IMR-90 (cell line): ENCODE data around the gene CREB5. TPM values are rescaled to one million over a fixed set of nuclear protein-coding genes. Genes with fewer than 3 reads are reported as not detected.

Source experiments
- ATAC-seq: fragments of 200-7000 bp; cut with Tn5 transposase; 2 replicates; pipeline ENCODE4 v1.9.1; 2020; ENCODE audit warnings: low read depth, mild to moderate bottlenecking, moderate library complexity
- BruUV-seq: library from RNA; stranded (reverse); fragments of 400-500 nt; replicated peaks from 2 replicates; lab custom pipeline; 2021; lab: Mats Ljungman, UMichigan
- CTCF ChIA-PET: fragments of 300-600 bp; formaldehyde crosslinking; extraction: SDS; loops from one replicate; lab custom pipeline; 2021; ENCODE audit warnings: antibody characterized with exemption; lab: Yijun Ruan, JAX
- POLR2A ChIA-PET: fragments of 300-600 bp; sonication (Branson Sonifier 250); formaldehyde crosslinking; loops from one replicate; lab custom pipeline; 2022; ENCODE audit warnings: antibody characterized with exemption; ENCODE audit not compliant: unreplicated experiment; lab: Charles Lee
- DNase-seq: peaks from one replicate; pipeline ENCODE4 v3.0.0; 2013
- H2AFZ ChIP-seq: replicated peaks from 2 replicates; pipeline ENCODE3; 2013; ENCODE audit warnings: low read length, mild to moderate bottlenecking; ENCODE audit not compliant: poor library complexity
- H2AK5ac ChIP-seq: 2 replicates; pipeline ENCODE4 v1.6.1; 2013; ENCODE audit warnings: low read depth, low read length, inconsistent platforms
- H2AK9ac ChIP-seq: replicated peaks from 2 replicates; pipeline ENCODE3; 2013; ENCODE audit warnings: mild to moderate bottlenecking, low read depth, low read length, moderate library complexity; ENCODE audit not compliant: poor library complexity
- H2BK120ac ChIP-seq: 2 replicates; pipeline ENCODE4 v1.6.1; 2013; ENCODE audit warnings: low read depth, low read length, inconsistent platforms
- H2BK15ac ChIP-seq: 3 replicates; pipeline ENCODE4 v1.6.1; 2013; ENCODE audit warnings: low read depth, low read length, inconsistent platforms
- H2BK20ac ChIP-seq: 2 replicates; pipeline ENCODE4 v1.6.1; 2013; ENCODE audit warnings: low read depth, mild to moderate bottlenecking, inconsistent platforms, low read length, moderate library complexity
- H2BK5ac ChIP-seq: 2 replicates; pipeline ENCODE4 v1.6.1; 2013; ENCODE audit warnings: mild to moderate bottlenecking, low read depth, low read length, inconsistent platforms; ENCODE audit not compliant: poor library complexity, severe bottlenecking
- H3K14ac ChIP-seq: replicated peaks from 2 replicates; pipeline ENCODE4 v1.6.1; 2013; ENCODE audit warnings: low read depth, low read length, inconsistent platforms
- H3K18ac ChIP-seq: 2 replicates; pipeline ENCODE4 v1.6.1; 2013; ENCODE audit warnings: low read depth, low read length, control low read depth
- H3K23ac ChIP-seq: 2 replicates; pipeline ENCODE4 v1.6.1; 2013; ENCODE audit warnings: low read depth, low read length, inconsistent platforms
- H3K27ac ChIP-seq: 2 replicates; pipeline ENCODE4 v1.5.1; 2013; ENCODE audit warnings: mild to moderate bottlenecking, control low read depth, low read length; ENCODE audit not compliant: insufficient read depth
- H3K27me3 ChIP-seq: 2 replicates; pipeline ENCODE4 v1.6.1; 2013; ENCODE audit warnings: low read length; ENCODE audit not compliant: control insufficient read depth, insufficient read depth
- H3K36me3 ChIP-seq: 2 replicates; pipeline ENCODE4 v1.6.1; 2013; ENCODE audit warnings: low read length, mixed read lengths; ENCODE audit not compliant: control insufficient read depth, insufficient read depth
- H3K4ac ChIP-seq: 2 replicates; pipeline ENCODE4 v1.6.1; 2013; ENCODE audit warnings: low read depth, low read length, inconsistent platforms
- H3K4me1 ChIP-seq: 2 replicates; pipeline ENCODE4 v1.6.1; 2013; ENCODE audit warnings: low read length, mixed read lengths; ENCODE audit not compliant: control insufficient read depth, insufficient read depth
- H3K4me2 ChIP-seq: 2 replicates; pipeline ENCODE4 v1.6.1; 2013; ENCODE audit warnings: low read depth, mild to moderate bottlenecking, control low read depth, low read length, moderate library complexity
- H3K4me3 ChIP-seq: 2 replicates; pipeline ENCODE4 v1.5.1; 2013; ENCODE audit warnings: low read depth, mild to moderate bottlenecking, control low read depth, low read length, moderate library complexity; ENCODE audit not compliant: insufficient read depth
- H3K56ac ChIP-seq: 2 replicates; pipeline ENCODE4 v1.6.1; 2013; ENCODE audit warnings: low read length, inconsistent platforms; ENCODE audit not compliant: insufficient read depth; ENCODE audit errors: extremely low read depth
- H3K79me1 ChIP-seq, 2 experiments: 2 replicates each; pipeline ENCODE4 v1.6.1; 2013; ENCODE audit warnings: low read length in 2 of 2, inconsistent platforms in 1 of 2, low read depth in 1 of 2
- H3K9ac ChIP-seq: 2 replicates; pipeline ENCODE4 v1.6.1; 2013; ENCODE audit warnings: low read depth, low read length, control low read depth
- H3K9me1 ChIP-seq: 2 replicates; pipeline ENCODE4 v1.6.1; 2013; ENCODE audit warnings: low read length, inconsistent platforms; ENCODE audit not compliant: insufficient read depth
- H3K9me3 ChIP-seq: 2 replicates; pipeline ENCODE4 v1.6.1; 2013; ENCODE audit warnings: low read length; ENCODE audit not compliant: control insufficient read depth, insufficient read depth
- H4K20me1 ChIP-seq: 2 replicates; pipeline ENCODE4 v1.6.1; 2013; ENCODE audit warnings: low read length, inconsistent platforms; ENCODE audit not compliant: insufficient read depth
- H4K5ac ChIP-seq: 2 replicates; pipeline ENCODE4 v1.6.1; 2013; ENCODE audit warnings: mild to moderate bottlenecking, low read depth, low read length, control low read depth
- H4K8ac ChIP-seq, 2 experiments: 2 replicates each; pipeline ENCODE4 v1.6.1; 2013; ENCODE audit warnings: low read depth in 2 of 2, low read length in 2 of 2, control low read depth in 1 of 2, inconsistent platforms in 1 of 2
- H4K91ac ChIP-seq: 2 replicates; pipeline ENCODE4 v1.6.1; 2013; ENCODE audit warnings: low read depth, low read length, inconsistent platforms; ENCODE audit not compliant: insufficient read depth
- BHLHE40 ChIP-seq: fragments of 150-350 bp; IDR thresholded peaks from 2 replicates; pipeline ENCODE4 v1.6.1; 2016; ENCODE audit warnings: mild to moderate bottlenecking, low read depth, low read length
- CEBPB ChIP-seq: IDR thresholded peaks from 2 replicates; pipeline ENCODE4 v1.6.1; 2012; ENCODE audit warnings: low read depth, low read length, improper control_type of control experiment
- CHD1 ChIP-seq: IDR thresholded peaks from 2 replicates; pipeline ENCODE4 v1.6.1; 2012; ENCODE audit warnings: low read depth, low read length, improper control_type of control experiment
- CTCF ChIP-seq: conservative IDR thresholded peaks from 2 replicates; pipeline ENCODE4 v1.5.1; 2012; ENCODE audit warnings: mild to moderate bottlenecking, low read depth, low read length, improper control_type of control experiment
- ELK1 ChIP-seq: fragments of 150-350 bp; IDR thresholded peaks from 2 replicates; pipeline ENCODE4 v1.6.1; 2016; ENCODE audit warnings: low read depth, mild to moderate bottlenecking, low read length, moderate library complexity, borderline replicate concordance
- FOS ChIP-seq: fragments of 150-350 bp; IDR thresholded peaks from 2 replicates; pipeline ENCODE4 v1.6.1; 2016; ENCODE audit warnings: low read depth, low read length
- MAFK ChIP-seq: IDR thresholded peaks from 2 replicates; pipeline ENCODE4 v1.6.1; 2012; ENCODE audit warnings: low read depth, low read length, improper control_type of control experiment
- MAZ ChIP-seq: IDR thresholded peaks from 2 replicates; pipeline ENCODE4 v1.6.1; 2012; ENCODE audit warnings: low read depth, mild to moderate bottlenecking, low read length, improper control_type of control experiment, moderate library complexity, borderline replicate concordance
- MXI1 ChIP-seq: IDR thresholded peaks from 2 replicates; pipeline ENCODE4 v1.6.1; 2012; ENCODE audit warnings: low read depth, mild to moderate bottlenecking, low read length, moderate library complexity, borderline replicate concordance
- NFE2L2 ChIP-seq: fragments of 150-350 bp; IDR thresholded peaks from 2 replicates; pipeline ENCODE4 v1.6.1; 2016; ENCODE audit warnings: low read depth, mild to moderate bottlenecking, low read length
- POLR2A ChIP-seq: IDR thresholded peaks from 2 replicates; pipeline ENCODE4 v1.6.1; 2012; ENCODE audit warnings: mild to moderate bottlenecking, low read depth, low read length
- RAD21 ChIP-seq: IDR thresholded peaks from 2 replicates; pipeline ENCODE4 v1.6.1; 2012; ENCODE audit warnings: low read length, improper control_type of control experiment
- RCOR1 ChIP-seq: IDR thresholded peaks from 2 replicates; pipeline ENCODE4 v1.6.1; 2012; ENCODE audit warnings: mild to moderate bottlenecking, low read length, improper control_type of control experiment; ENCODE audit not compliant: insufficient replicate concordance
- RFX5 ChIP-seq: IDR thresholded peaks from 2 replicates; pipeline ENCODE4 v1.8.0; 2012; ENCODE audit warnings: low read depth, mild to moderate bottlenecking, low read length, moderate library complexity
- SMC3 ChIP-seq: fragments of 150-350 bp; IDR thresholded peaks from 2 replicates; pipeline ENCODE4 v1.6.1; 2016; ENCODE audit warnings: low read depth, mild to moderate bottlenecking, antibody characterized with exemption, low read length, moderate library complexity
- WGBS, 2 experiments: methylation state at CpG; one replicate each; pipeline versions ENCODE4 v1.1.5 to v1.1.7; 2013; ENCODE audit warnings: missing lambda C conversion rate in 2 of 2; ENCODE audit not compliant: insufficient read length in 1 of 2; ENCODE audit errors: extremely low coverage in 2 of 2; 5-methylcytosine and 5-hydroxymethylcytosine counted together
- dilution Hi-C: fragments of 300-500 bp; cut with HindIII; formaldehyde crosslinking; loops from one replicate; pipeline ENCODE4 v1.14.3; 2018; ENCODE audit warnings: low sequenced_read_pairs; ENCODE audit not compliant: unreplicated experiment
- in situ Hi-C: fragments of 300-500 bp; cut with MboI; formaldehyde crosslinking; loops from 3 replicates; pipeline ENCODE4 v1.14.3; 2019; ENCODE audit warnings: low sequenced_read_pairs, inconsistent platforms, mixed read lengths
- intact Hi-C: fragments of 100-400 bp; cut with micrococcal nuclease; formaldehyde crosslinking; loops from 2 replicates; pipeline ENCODE4 v1.10.0; 2022
- polyA plus RNA-seq, 3 experiments: library from polyadenylated mRNA; depleted of rRNA; stranded (reverse); fragments of >200 nt; gene quantifications; 2 replicates each; pipeline ENCODE4 v1.2.3, GENCODE V29; 2012; ENCODE audit warnings: low replicate concordance in 1 of 3
- total RNA-seq: library from RNA; depleted of rRNA; stranded (reverse); fragments of >200 nt; gene quantifications from 2 replicates; pipeline ENCODE4 v1.2.3, GENCODE V29; 2012
- TF ChIP-seq, protein P1 (sequence below): fragments of 150-350 bp; IDR thresholded peaks from 2 replicates; pipeline ENCODE4 v1.6.1; 2017; ENCODE audit warnings: mild to moderate bottlenecking, antibody characterized with exemption, low read length, low read depth

Gene CREB5
- total and polyA plus RNA-seq, 2 of the 4 experiments (the other 2 are of a cell fraction): 7.3 to 13.1 TPM

GRCh38 chr7:28733035-28733434, 320.7 kb downstream of the CREB5 start:
- no peak overlapping the region for H3K27ac ChIP-seq
- CTCF ChIA-PET: interaction anchor here (0.8 kb wide), 1 partner anchor 19 kb away, joined by 7 read pairs; no protein-coding TSS in a partner anchor
- no peak for DNase-seq

More at GRCh38 chr7:28733035-28733434, 320.7 kb downstream of the CREB5 start:
- Histone ChIP-seq H3K9me1 (0 out of 2 replicates have a peak, but pooled peaks cover 6% of the 10 kb centered on the region), H4K8ac (no peak overlapping the region), H2BK15ac (no peak overlapping the region), H3K4me1 (peaks cover 6% of the 10 kb centered on the region), H3K4ac (no peak overlapping the region), H2AK9ac (peak overlapping the region; percentile 8), H2BK20ac (no peak overlapping the region), H3K27me3 (no peaks in the 10 kb centered on the region), H3K18ac (no peak overlapping the region), H3K9me3 (no peaks in the 10 kb centered on the region), H3K4me3 (no peak overlapping the region), H3K36me3 (no peaks in the 10 kb centered on the region; the same call in 1 of the 2 replicates), H3K79me1 (peaks cover 0 to 3% of the 10 kb centered on the region in 2 experiments; a peak in 1 of 4 replicates), H2BK5ac (no peak overlapping the region), H3K14ac (no peak overlapping the region), H2BK120ac (no peak overlapping the region), H3K23ac (no peak overlapping the region), H4K20me1 (no peaks in the 10 kb centered on the region; the same call in 1 of the 2 replicates), H3K9ac (no peak overlapping the region), H3K56ac (no peak overlapping the region), H2AFZ (no peak overlapping the region), H2AK5ac (no peak overlapping the region), H4K5ac (no peak overlapping the region), H4K91ac (no peak overlapping the region), H3K4me2 (no peak overlapping the region)
- dilution Hi-C loops: no loop called here
- POLR2A ChIA-PET: no interaction called here
- no CpG with 5 or more reads among the region's 2 CpGs for WGBS, 2 experiments
- BruUV-seq: no TSS peak
- no peak for ATAC-seq
- TF ChIP-seq MAZ (no peak), ELK1 (no peak), CEBPB (no peak), NFE2L2 (no peak), CHD1 (no peak), MXI1 (no peak), SMC3 (no peak), CTCF (no peak), BHLHE40 (no peak), POLR2A (no peak), MAFK (no peak), RAD21 (no peak), RCOR1 (no peak), FOS (no peak), RFX5 (no peak)
- TF ChIP-seq, protein P1, sequence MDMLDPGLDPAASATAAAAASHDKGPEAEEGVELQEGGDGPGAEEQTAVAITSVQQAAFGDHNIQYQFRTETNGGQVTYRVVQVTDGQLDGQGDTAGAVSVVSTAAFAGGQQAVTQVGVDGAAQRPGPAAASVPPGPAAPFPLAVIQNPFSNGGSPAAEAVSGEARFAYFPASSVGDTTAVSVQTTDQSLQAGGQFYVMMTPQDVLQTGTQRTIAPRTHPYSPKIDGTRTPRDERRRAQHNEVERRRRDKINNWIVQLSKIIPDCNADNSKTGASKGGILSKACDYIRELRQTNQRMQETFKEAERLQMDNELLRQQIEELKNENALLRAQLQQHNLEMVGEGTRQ: no peak
- intact Hi-C loops: no loop called here
- in situ Hi-C loops: no loop called here
